Heart right ventricle (tissue), 16 donors: ENCODE results near the gene GARNL3. TPM values are rescaled to one million over a fixed set of nuclear protein-coding genes. Genes with fewer than 3 reads are reported as not detected.
A peak's percentile ranks its signal among the peaks of the same experiment; 100 is the strongest.

Experiments
- ATAC-seq, 8 donors: fragments of 200-7000 bp; cut with Tn5 transposase; one replicate each; pipeline ENCODE4 v1.9.1; 2020; ENCODE audit warnings: mild to moderate bottlenecking in 8 of 8, moderate library complexity in 8 of 8, moderate number of reproducible peaks in 1 of 8
- DNase-seq, 2 donors: peaks; one replicate each; pipeline ENCODE4 v3.0.0-alpha.2; 2020
- H3K27ac ChIP-seq, 10 donors: fragments of 200-600 bp; sonication (generic) in 2 of 10; one replicate each; pipeline versions ENCODE4 v1.5.0 to v1.8.0; 2020 to 2022; ENCODE audit warnings: mild to moderate bottlenecking in 3 of 10
- H3K27me3 ChIP-seq, 7 donors: fragments of 200-600 bp; one replicate each; pipeline ENCODE4 v1.8.0; 2021 to 2022; ENCODE audit warnings: mild to moderate bottlenecking in 2 of 7
- H3K36me3 ChIP-seq, 9 donors: fragments of 200-600 bp; sonication (generic) in 1 of 9; one replicate each; pipeline versions ENCODE4 v1.5.0 to v1.8.0; 2020 to 2022; ENCODE audit warnings: mild to moderate bottlenecking in 2 of 9
- H3K4me1 ChIP-seq, 9 donors: fragments of 200-600 bp; sonication (generic) in 1 of 9; one replicate each; pipeline versions ENCODE4 v1.5.0 to v1.8.0; 2020 to 2022; ENCODE audit warnings: mild to moderate bottlenecking in 4 of 9
- H3K4me3 ChIP-seq, 10 donors: fragments of 200-600 bp; sonication (generic) in 2 of 10; one replicate each; pipeline versions ENCODE4 v1.5.0 to v1.8.0; 2020 to 2022; ENCODE audit warnings: mild to moderate bottlenecking in 7 of 10, moderate library complexity in 2 of 10
- H3K9me3 ChIP-seq, 11 donors: fragments of 200-600 bp in 10 of 11; sonication (generic) in 2 of 11; one replicate each; pipeline versions ENCODE4 v1.5.0 to v1.8.0; 2013 to 2022; ENCODE audit warnings: mild to moderate bottlenecking in 2 of 11, control low read depth in 1 of 11, moderate library complexity in 1 of 11
- CTCF ChIP-seq, 9 donors: fragments of 200-600 bp; sonication (generic) in 2 of 9; IDR thresholded peaks; one replicate each; pipeline versions ENCODE4 v1.5.0 to v1.8.0; 2021 to 2022; ENCODE audit warnings: antibody characterized with exemption in 9 of 9, mild to moderate bottlenecking in 5 of 9, moderate library complexity in 1 of 9
- WGBS, 2 donors: extraction: QIAGEN DNeasy Blood & Tissue Kit; methylation state at CpG; one replicate each; pipeline ENCODE4 v1.1.7; 2013; ENCODE audit warnings: inconsistent platforms in 1 of 2; 5-methylcytosine and 5-hydroxymethylcytosine counted together
- intact Hi-C, 10 donors: fragments of 100-400 bp; cut with DNase I; formaldehyde crosslinking; loops; one replicate each; pipeline versions ENCODE4 v1.11.1 to v1.14.2; 2022
- polyA plus RNA-seq, 2 donors: library from polyadenylated mRNA; stranded (reverse); fragments of 200-250 nt; gene quantifications; one replicate each; pipeline ENCODE4 v1.2.3, GENCODE V29; 2013
- total RNA-seq, 10 donors: library from RNA; stranded (reverse); fragmentation: NEBNext Ultra II Directional in 3 of 10; extraction: Animal tissue kit (Norgen Biotek cat#: 25700) in 3 of 10; gene quantifications; one replicate each; pipeline versions ENCODE4 v1.2.1 to v1.2.4, GENCODE V29; 2021 to 2023
- donor health status: Arrhythmogenic right ventricular cardiomyopathy.
- donor health status: ischemic (EF 13 %, LVEDD 7.1; RV severe dilation, severe dysfunction).
- donor health status: healthy with polysubstance abuse.
- donor health status: DM: no; HTN: yes; CAD: no.
- donor health status: DM: no; HTN: no; CAD: no.
- donor health status: ischemic (EF 25% LVEDD 6.9; RV normal size, moderate dysfunction).
- donor health status: ischemic (EF 25% LVEDD 5.7; RV mildly dilated, moderate dysfunction).
- donor health status: healthy.
- donor health status: DM: yes; HTN: yes; CAD: no.
- donor health status: Ischemic cardiomyopathy.
- donor health status: ischemic (EF 35%, LVEDD 5.7; RV mildly dilated, moderate dysfunction).
- donor health status: nonischemic (EF 11% LVEDD 7.7; RV severe dilation, severe dysfunction).
- donor health status: DM: yes; HTN: yes; CAD: no.
- donor health status: PGD.
- donor health status: ischemic (EF 29% LVEDD 5.4; RV normal size, mild dysfunction).
- donor health status: nonischemic (EF 23%, LVEDD 6.1; RV moderate dilation, normal function).

GARNL3 gene
- total and polyA plus RNA-seq, 12 donors: 3.3 to 53.1 (median 28.3) TPM

DNA sequence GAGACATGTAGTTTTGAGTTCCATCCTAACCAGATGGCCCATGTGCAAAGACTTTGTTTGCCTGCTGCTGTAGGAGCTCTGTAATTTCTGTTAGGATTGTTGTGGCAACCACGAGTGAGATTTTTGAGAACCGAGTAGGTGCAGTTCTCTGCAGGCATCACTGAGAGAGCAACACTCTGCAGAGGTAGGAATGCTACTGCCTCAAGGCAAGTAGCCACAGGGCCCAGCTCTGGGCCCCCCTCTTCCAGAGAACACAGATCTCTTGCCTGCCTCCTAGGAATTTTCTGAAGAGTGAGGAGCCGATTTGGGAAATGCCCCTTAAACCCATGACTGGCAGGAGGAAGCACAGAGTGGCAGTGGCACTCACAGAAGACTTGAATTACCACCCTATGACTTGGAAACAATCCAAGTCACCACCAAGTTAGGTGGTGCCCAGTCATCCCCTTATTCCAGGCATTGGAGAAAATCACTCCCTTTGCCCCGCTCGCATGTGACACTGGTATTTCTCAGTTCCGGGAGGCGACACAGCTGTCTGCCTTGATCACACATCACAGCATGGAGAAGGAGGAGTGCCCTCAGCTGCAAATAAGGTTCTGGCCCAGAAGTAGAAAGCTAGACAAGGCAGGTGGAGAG lies 79.9 kb downstream of the GARNL3 start:
- Histone ChIP-seq H3K27me3 (no peaks in the 10 kb centered on the region), H3K27ac (peak overlapping the region in 3 of 10 donors; percentile 11 to 58 (median 33)), H3K4me1 (peaks cover 12 to 66% (median 31%) of the 10 kb centered on the region in 9 donors), H3K36me3 (peaks cover 0 to 58% (median 9%) of the 10 kb centered on the region in 9 donors), H3K4me3 (no peak overlapping the region), H3K9me3 (no peaks in the 10 kb centered on the region)
- ATAC-seq (peak in 3 of 8 donors; percentile 6 to 50 (median 31)), DNase-seq (no peak)
- intact Hi-C loops: loop anchor here in 5 of 10 donors (5.0 to 10.0 kb wide), 4 partner anchors 100 to 130 kb away; no protein-coding TSS in a partner anchor
- no peak for TF ChIP-seq CTCF (IDR thresholded peaks at IDR 0.05)
- 51 to 63% methylated on average over 7 of the region's 7 CpGs for WGBS, 2 donors

DNA sequence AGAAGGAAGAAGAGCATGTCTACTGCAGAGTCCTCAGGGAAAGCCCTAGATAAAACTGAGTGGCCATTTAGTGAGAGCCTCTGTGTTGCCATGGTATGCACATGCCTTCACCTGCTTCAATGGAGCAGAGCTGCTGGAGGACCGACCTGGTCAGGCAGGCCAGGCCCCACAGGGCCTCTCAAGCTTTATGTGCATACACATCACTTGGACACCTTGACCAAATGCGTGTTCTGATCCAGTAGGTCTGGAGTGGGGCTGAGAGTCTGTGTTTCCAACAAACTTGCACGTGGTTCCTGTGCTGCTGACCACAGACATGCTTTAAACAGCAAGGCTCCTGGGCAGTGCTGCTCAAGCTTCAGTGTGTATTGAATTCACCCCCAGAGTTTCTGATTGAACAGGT lies 81.0 kb downstream of the GARNL3 start:
- no peak overlapping the region for H3K27ac ChIP-seq
- peaks cover 5 to 63% (median 22%) of the 10 kb centered on the region in 9 donors for H3K4me1 ChIP-seq
- H3K9me3 ChIP-seq: no peaks in the 10 kb centered on the region
- 86 to 92% methylated on average over 3 of the region's 3 CpGs for WGBS, 2 donors
- intact Hi-C loops: loop anchor here in 8 of 10 donors (5.0 to 10.0 kb wide), 6 partner anchors 33 to 133 kb away; no protein-coding TSS in a partner anchor
- H3K36me3 ChIP-seq: peaks cover 0 to 55% (median 4%) of the 10 kb centered on the region in 9 donors
- no peak for TF ChIP-seq CTCF (IDR thresholded peaks at IDR 0.05)
- H3K4me3 ChIP-seq: no peak overlapping the region
- DNase-seq: no peak
- H3K27me3 ChIP-seq: no peaks in the 10 kb centered on the region
- no peak for ATAC-seq

DNA sequence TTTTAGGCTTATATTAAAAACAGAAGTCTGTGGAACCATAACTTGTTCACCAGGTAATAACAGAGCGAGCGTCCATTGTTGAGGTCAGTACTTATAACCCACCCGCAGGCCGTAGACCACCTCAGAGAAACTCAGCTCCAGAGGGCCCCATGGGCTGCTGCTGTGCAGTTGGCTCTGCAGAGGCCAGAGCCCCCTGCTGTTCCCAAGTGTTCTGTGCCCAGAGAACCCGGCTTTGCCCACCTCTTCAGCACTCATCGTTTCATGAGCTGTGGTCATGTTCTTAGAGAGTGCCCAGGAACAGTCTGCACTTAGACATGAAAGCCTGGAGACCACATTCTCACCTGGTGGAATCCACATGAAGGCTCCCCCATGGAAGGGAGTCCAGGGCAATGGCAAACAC lies 82.0 kb downstream of the GARNL3 start:
- peaks cover 0 to 49% (median 4%) of the 10 kb centered on the region in 9 donors for H3K36me3 ChIP-seq
- H3K27ac ChIP-seq: no peak overlapping the region
- no peak overlapping the region for H3K4me3 ChIP-seq
- peak in 3 of 9 donors; percentile 3 to 8 (median 8) for TF ChIP-seq CTCF (IDR thresholded peaks at IDR 0.05)
- intact Hi-C loops: loop anchor here in 8 of 10 donors (5.0 to 10.0 kb wide), 6 partner anchors 34 to 134 kb away; no protein-coding TSS in a partner anchor
- DNase-seq (no peak), ATAC-seq (no peak)
- WGBS, 2 donors: 85 to 89% methylated on average over 6 of the region's 6 CpGs
- H3K9me3 ChIP-seq: no peaks in the 10 kb centered on the region
- H3K4me1 ChIP-seq: peaks cover 0 to 58% (median 12%) of the 10 kb centered on the region in 9 donors
- no peaks in the 10 kb centered on the region for H3K27me3 ChIP-seq

DNA sequence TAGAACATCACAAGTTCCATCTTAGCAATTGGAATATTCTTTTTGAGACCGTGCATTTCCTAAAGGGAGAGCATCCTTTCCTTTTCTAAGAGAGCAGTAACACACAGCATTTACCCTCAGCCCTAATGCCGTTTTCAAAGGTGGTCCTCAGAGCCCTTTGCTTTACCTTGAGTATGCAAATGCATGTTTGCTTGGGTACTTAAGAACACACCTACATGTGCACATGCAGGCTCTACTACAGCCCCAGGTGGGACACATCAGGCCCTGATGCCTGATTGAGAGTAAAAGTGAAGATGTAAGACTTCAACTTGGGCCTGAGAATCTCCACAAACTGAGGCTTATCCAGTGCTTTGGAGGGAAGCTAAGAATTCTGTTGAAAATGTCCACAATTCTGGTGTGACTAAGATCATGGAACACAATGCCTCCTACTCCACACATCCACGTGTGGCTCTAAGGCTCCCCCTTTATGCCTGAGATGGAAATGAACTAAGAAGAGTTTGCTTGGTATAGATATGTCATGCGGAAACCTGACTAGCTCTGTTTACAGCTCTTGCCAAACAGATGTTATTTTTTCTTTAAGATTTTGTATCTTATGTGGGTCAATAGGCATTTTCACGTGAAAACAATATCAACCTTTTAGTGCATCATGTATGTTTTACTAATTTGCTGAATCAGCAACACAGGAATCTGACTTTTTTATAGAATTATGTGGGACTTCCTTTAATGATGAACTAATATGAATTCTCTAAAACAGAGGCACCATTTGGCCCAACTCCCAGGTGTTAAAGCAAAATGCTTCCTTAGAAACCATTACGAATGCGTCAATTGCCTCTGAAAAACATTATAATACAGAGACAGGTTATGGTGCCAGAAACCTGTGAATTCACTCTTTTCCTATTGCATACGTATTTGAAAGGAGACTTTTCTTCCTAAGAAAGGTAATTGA lies 83.5 kb downstream of the GARNL3 start:
- peak in 8 of 9 donors; percentile 43 to 78 (median 56) for TF ChIP-seq CTCF (IDR thresholded peaks at IDR 0.05)
- no peak overlapping the region for H3K4me3 ChIP-seq
- intact Hi-C loops: loop anchor here in 8 of 10 donors (2.0 to 10.0 kb wide), 7 partner anchors 36 to 136 kb away; no protein-coding TSS in a partner anchor

More for the DNA sequence above, 83.5 kb downstream of the GARNL3 start:
- Histone ChIP-seq H3K36me3 (peaks cover 0 to 38% (median 0%) of the 10 kb centered on the region in 9 donors), H3K4me1 (peaks cover 0 to 68% (median 12%) of the 10 kb centered on the region in 9 donors), H3K9me3 (no peaks in the 10 kb centered on the region), H3K27ac (peak overlapping the region in 2 of 10 donors; percentile 38 to 51), H3K27me3 (no peaks in the 10 kb centered on the region)
- peak in 5 of 8 donors; percentile 49 to 78 (median 76) for ATAC-seq
- 58 to 72% methylated on average over 8 of the region's 8 CpGs for WGBS, 2 donors
- DNase-seq: peak in 1 of 2 donors; percentile 24
